Measurements from ENCODE around the gene ACSBG1. TPM values are rescaled to one million over a fixed set of nuclear protein-coding genes. Genes with fewer than 3 reads are reported as not detected.
A peak's percentile ranks its signal among the peaks of the same experiment; 100 is the strongest.

The ACSBG1 gene
- total RNA-seq, 1 donor from 2014 or later, result not detected

- no peak for TF ChIP-seq CTCF (IDR thresholded peaks at IDR 0.05)
- H3K4me3 ChIP-seq, result no peak overlapping the region
- no peaks in the 10 kb centered on the region for H3K36me3 ChIP-seq
- H3K27ac ChIP-seq, result no peak overlapping the region
- no peak for DNase-seq (ENCODE audit: low spot score in 2 of 2)
- no peaks in the 10 kb centered on the region for H3K27me3 ChIP-seq
- no peaks in the 10 kb centered on the region for H3K9me3 ChIP-seq
- intact Hi-C loops (cut with DNase I), result loop anchor here (5.0 kb wide), 2 partner anchors 70 to 360 kb away; partner anchors contain the start of genes HYKK and TBC1D2B
- H3K4me1 ChIP-seq, result peaks cover 5 to 14% of the 10 kb centered on the region in 2 donors
Measured at GRCh38 chr15:78147566-78147965, 86.8 kb downstream of the ACSBG1 start.

GRCh38 chr15:78146425-78147154, 87.8 kb downstream of the ACSBG1 start:
- no peaks in the 10 kb centered on the region for H3K9me3 ChIP-seq
- no peak overlapping the region for H3K27ac ChIP-seq
- TF ChIP-seq CTCF (IDR thresholded peaks at IDR 0.05), result no peak
- no peaks in the 10 kb centered on the region for H3K36me3 ChIP-seq
- H3K4me3 ChIP-seq, result no peak overlapping the region
- peaks cover 5 to 14% of the 10 kb centered on the region in 2 donors for H3K4me1 ChIP-seq
- intact Hi-C loops (cut with DNase I), result loop anchor here (5.0 kb wide), 2 partner anchors 69 to 361 kb away; partner anchors contain the start of genes HYKK and TBC1D2B
- H3K27me3 ChIP-seq, result no peaks in the 10 kb centered on the region
- DNase-seq (ENCODE audit: low spot score in 2 of 2), result no peak

DNA sequence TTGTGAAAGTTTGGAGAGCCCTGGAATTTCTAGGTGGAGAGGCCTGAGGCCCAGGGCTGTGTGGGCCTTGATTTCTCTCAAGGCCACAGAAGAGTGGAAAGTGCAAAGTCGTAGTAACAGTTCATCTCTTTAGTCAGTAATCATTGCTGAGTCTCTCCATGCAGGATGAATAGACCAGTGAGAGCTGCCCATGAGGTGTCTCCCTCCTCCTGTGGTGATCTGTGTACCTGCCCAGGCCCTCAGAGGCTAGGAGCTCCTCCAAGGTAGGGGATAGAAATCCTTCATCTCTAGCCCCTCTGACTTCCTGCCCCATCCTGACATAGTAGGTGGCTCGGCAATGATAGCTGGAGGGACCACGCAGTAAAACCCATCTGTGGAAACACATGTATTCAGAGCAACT, 92.0 kb downstream of the ACSBG1 start:
- Histone ChIP-seq H3K4me1 (no peaks in the 10 kb centered on the region), H3K27ac (no peak overlapping the region), H3K27me3 (no peaks in the 10 kb centered on the region), H3K36me3 (no peaks in the 10 kb centered on the region), H3K9me3 (no peaks in the 10 kb centered on the region), H3K4me3 (no peak overlapping the region)
- no peak for TF ChIP-seq CTCF (IDR thresholded peaks at IDR 0.05)
- intact Hi-C loops (cut with DNase I), result no loop called here
- DNase-seq (ENCODE audit: low spot score in 2 of 2), result peak in 1 of 2 donors; percentile 24

DNA sequence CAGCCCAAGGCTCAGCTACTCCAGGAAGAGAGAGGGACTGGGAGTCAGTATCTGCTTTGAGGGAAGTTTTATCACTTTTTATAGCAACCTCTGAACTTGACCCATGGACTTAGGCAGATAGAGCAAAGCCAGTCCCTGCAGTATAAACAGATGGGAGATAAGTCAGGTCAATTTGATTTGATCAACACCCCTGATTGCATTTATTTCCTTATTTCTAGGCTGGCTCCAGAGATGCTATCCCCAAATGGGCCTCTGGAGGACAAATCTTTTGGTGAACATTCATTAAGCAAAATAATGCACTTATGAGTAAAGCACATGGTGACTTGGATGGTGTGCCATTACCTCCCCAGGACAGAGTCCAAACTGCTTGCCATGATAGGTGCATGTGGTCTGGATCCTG, 94.1 kb downstream of the ACSBG1 start:
- no peaks in the 10 kb centered on the region for H3K27me3 ChIP-seq
- intact Hi-C loops (cut with DNase I), result no loop called here

GRCh38 chr15:78139578-78139977, 94.8 kb downstream of the ACSBG1 start:
- Histone ChIP-seq H3K27me3 (no peaks in the 10 kb centered on the region), H3K27ac (no peak overlapping the region), H3K36me3 (no peaks in the 10 kb centered on the region), H3K4me3 (no peak overlapping the region), H3K9me3 (no peaks in the 10 kb centered on the region), H3K4me1 (no peaks in the 10 kb centered on the region)
- TF ChIP-seq CTCF (IDR thresholded peaks at IDR 0.05), result no peak
- DNase-seq (ENCODE audit: low spot score in 2 of 2), result peak in 1 of 2 donors; percentile 40
- intact Hi-C loops (cut with DNase I), result no loop called here

More for the DNA sequence above, 94.1 kb downstream of the ACSBG1 start:
- DNase-seq (ENCODE audit: low spot score in 2 of 2), result peak in 1 of 2 donors; percentile 15
- H3K36me3 ChIP-seq, result no peaks in the 10 kb centered on the region
- H3K4me1 ChIP-seq, result no peaks in the 10 kb centered on the region
- H3K4me3 ChIP-seq, result no peak overlapping the region
- TF ChIP-seq CTCF (IDR thresholded peaks at IDR 0.05), result no peak
- no peak overlapping the region for H3K27ac ChIP-seq
- H3K9me3 ChIP-seq, result no peaks in the 10 kb centered on the region
